A549 (cell line): Measurements from ENCODE around the gene MPPED2. TPM values are rescaled to one million over a fixed set of nuclear protein-coding genes. Genes with fewer than 3 reads are reported as not detected.

Experiments used
- ATAC-seq, 2 experiments: fragments of 200-7000 bp in 1 of 2; fragments of >200 bp in 1 of 2; cut with Nextera tagmentation in 1 of 2; cut with Tn5 transposase in 1 of 2; 3 replicates each; pipeline versions ENCODE4 v1.8.0 to v1.9.1; 2018 to 2020; ENCODE audit warnings: mild to moderate bottlenecking in 1 of 2, moderate library complexity in 1 of 2
- CTCF ChIA-PET: fragments of 300-600 bp; sonication (Branson Sonifier 250); formaldehyde crosslinking; extraction: SDS; loops from one replicate; lab custom pipeline; 2021; ENCODE audit warnings: antibody characterized with exemption, inconsistent platforms; lab: Yijun Ruan, JAX
- POLR2A ChIA-PET: fragments of 350-600 bp; formaldehyde crosslinking; extraction: SDS; loops from one replicate; lab custom pipeline; 2021; ENCODE audit warnings: antibody characterized with exemption, inconsistent platforms; lab: Yijun Ruan, JAX
- DNase-seq, 2 experiments: peaks; one replicate each; pipeline versions ENCODE4 v3.0.0 to v3.0.0-alpha.2; 2011 to 2016; ENCODE audit warnings: low read depth in 1 of 2, low spot score in 1 of 2
- FAIRE-seq: peaks from 2 replicates; lab custom pipeline; 2011; peaks lifted over from hg19 to GRCh38; lab: Jason Lieb, UNC
- H3K27ac ChIP-seq, 2 experiments: fragments of >200 bp; sonication (Bioruptor Twin); formaldehyde crosslinking; 3 replicates each; pipeline ENCODE4 v1.5.1; 2016 to 2017
- H3K4me1 ChIP-seq: fragments of >200 bp; sonication (Bioruptor Twin); formaldehyde crosslinking; 3 replicates; pipeline ENCODE4 v1.6.1; 2016
- H3K4me2 ChIP-seq: fragments of >200 bp; sonication (Bioruptor Twin); formaldehyde crosslinking; 3 replicates; pipeline ENCODE4 v1.6.1; 2016
- H3K4me3 ChIP-seq: fragments of >200 bp; sonication (Bioruptor Twin); formaldehyde crosslinking; 3 replicates; pipeline ENCODE4 v1.5.1; 2016
- H3K9me3 ChIP-seq: fragments of >200 bp; sonication (Bioruptor Twin); formaldehyde crosslinking; 3 replicates; pipeline ENCODE4 v1.6.1; 2016
- CBX8 ChIP-seq: fragments of 200-600 bp; sonication (generic); IDR thresholded peaks from 2 replicates; pipeline ENCODE4 v1.6.1; 2016
- CHD4 ChIP-seq: fragments of 200-600 bp; sonication (generic); IDR thresholded peaks from 2 replicates; pipeline ENCODE4 v1.6.1; 2016; ENCODE audit warnings: antibody characterized with exemption, mild to moderate bottlenecking, borderline replicate concordance
- HDAC2 ChIP-seq: fragments of 200-600 bp; sonication (generic); IDR thresholded peaks from 2 replicates; pipeline ENCODE4 v1.6.1; 2016
- HOXA7 ChIP-seq: fragments of 250-450 bp; sonication (Bioruptor Pico); IDR thresholded peaks from 2 replicates; pipeline ENCODE4 v1.5.0; 2020; ENCODE audit warnings: mild to moderate bottlenecking, moderate library complexity
- HOXB13 ChIP-seq: fragments of 250-450 bp; sonication (Bioruptor Pico); IDR thresholded peaks from 2 replicates; pipeline ENCODE4 v1.5.0; 2020; ENCODE audit warnings: low read depth, mild to moderate bottlenecking, moderate library complexity
- JUN ChIP-seq, 2 experiments: fragments of >200 bp; sonication (Bioruptor Twin); formaldehyde crosslinking; IDR thresholded peaks; 2 replicates in 1 of 2; 3 replicates in 1 of 2; pipeline ENCODE4 v1.6.1; 2016 to 2017
- KDM5A ChIP-seq: fragments of 200-600 bp; sonication (generic); IDR thresholded peaks from 2 replicates; pipeline ENCODE4 v1.6.1; 2016; ENCODE audit warnings: antibody characterized with exemption, mild to moderate bottlenecking
- MAZ ChIP-seq: fragments of 150-350 bp; IDR thresholded peaks from 2 replicates; pipeline ENCODE4 v1.6.1; 2014; ENCODE audit warnings: antibody characterized with exemption, low read depth, low read length, borderline replicate concordance
- MYC ChIP-seq: IDR thresholded peaks from 2 replicates; pipeline ENCODE4 v1.6.1; 2012; ENCODE audit warnings: mild to moderate bottlenecking, inconsistent platforms, low read length, improper control_type of control experiment, borderline replicate concordance
- NR3C1 ChIP-seq: fragments of >200 bp; sonication (Bioruptor Twin); formaldehyde crosslinking; IDR thresholded peaks from 3 replicates; pipeline ENCODE4 v1.6.1; 2017
- POLR2A ChIP-seq: IDR thresholded peaks from 2 replicates; pipeline ENCODE4 v1.6.1; 2012; ENCODE audit warnings: mild to moderate bottlenecking, low read length
- POLR2AphosphoS2 ChIP-seq: conservative IDR thresholded peaks from 2 replicates; pipeline ENCODE4 v1.6.1; 2012; ENCODE audit warnings: low read length, improper control_type of control experiment, inconsistent platforms
- RARB ChIP-seq: fragments of 250-450 bp; sonication (Bioruptor Pico); IDR thresholded peaks from 2 replicates; pipeline ENCODE4 v1.8.0; 2021; ENCODE audit warnings: mild to moderate bottlenecking, moderate library complexity
- RFX5 ChIP-seq: fragments of 450-650 bp; IDR thresholded peaks from 2 replicates; pipeline ENCODE4 v1.7.1; 2014; ENCODE audit warnings: antibody characterized with exemption, mild to moderate bottlenecking, moderate library complexity
- TFCP2L1 ChIP-seq: fragments of 250-450 bp; sonication (Bioruptor Pico); IDR thresholded peaks from 2 replicates; pipeline ENCODE4 v1.5.0; 2021; ENCODE audit warnings: mild to moderate bottlenecking
- ZC3H11A ChIP-seq: fragments of 450-650 bp; IDR thresholded peaks from 2 replicates; pipeline ENCODE4 v1.6.1; 2014; ENCODE audit warnings: antibody characterized with exemption, mild to moderate bottlenecking
- ZNF302 ChIP-seq: fragments of 250-450 bp; sonication (Bioruptor Pico); IDR thresholded peaks from 2 replicates; pipeline ENCODE4 v1.9.0; 2021; ENCODE audit warnings: inconsistent platforms, mild to moderate bottlenecking, moderate library complexity
- ZSCAN20 ChIP-seq: fragments of 250-450 bp; sonication (Bioruptor Pico); IDR thresholded peaks from 2 replicates; pipeline ENCODE4 v1.8.0; 2022; ENCODE audit warnings: mild to moderate bottlenecking, moderate library complexity
- WGBS: methylation state at CpG from one replicate; pipeline ENCODE4 v1.1.6; 2017; ENCODE audit errors: missing lambda C conversion rate; 5-methylcytosine and 5-hydroxymethylcytosine counted together
- polyA plus RNA-seq, 4 experiments: library from polyadenylated mRNA; depleted of rRNA in 3 of 4; stranded (reverse); fragments of >200 nt; fragmentation: RNase III in 1 of 4; extraction: RNeasy Plus Mini Kit Qiagen cat#74134 plus additional on column Dnase treatment in 1 of 4; gene quantifications; 2 replicates in 3 of 4; 3 replicates in 1 of 4; pipeline ENCODE4 v1.2.3, GENCODE V29; 2011 to 2017
- TF ChIP-seq, protein P1 (sequence below): IDR thresholded peaks from 2 replicates; pipeline ENCODE4 v1.6.1; 2012
- TF ChIP-seq, protein P2 (sequence below): IDR thresholded peaks from 2 replicates; pipeline ENCODE4 v1.6.1; 2012
- TF ChIP-seq, protein P3 (sequence below): IDR thresholded peaks from 2 replicates; pipeline ENCODE4 v1.6.1; 2012; ENCODE audit warnings: low read depth, borderline replicate concordance
- TF ChIP-seq, protein P4 (sequence below): fragments of >200 bp; sonication (Bioruptor Twin); formaldehyde crosslinking; IDR thresholded peaks from 3 replicates; pipeline ENCODE4 v1.6.1; 2016

The MPPED2 gene
- polyA plus RNA-seq, 2 of the 4 experiments (the other 2 are of a cell fraction) = not detected

DNA sequence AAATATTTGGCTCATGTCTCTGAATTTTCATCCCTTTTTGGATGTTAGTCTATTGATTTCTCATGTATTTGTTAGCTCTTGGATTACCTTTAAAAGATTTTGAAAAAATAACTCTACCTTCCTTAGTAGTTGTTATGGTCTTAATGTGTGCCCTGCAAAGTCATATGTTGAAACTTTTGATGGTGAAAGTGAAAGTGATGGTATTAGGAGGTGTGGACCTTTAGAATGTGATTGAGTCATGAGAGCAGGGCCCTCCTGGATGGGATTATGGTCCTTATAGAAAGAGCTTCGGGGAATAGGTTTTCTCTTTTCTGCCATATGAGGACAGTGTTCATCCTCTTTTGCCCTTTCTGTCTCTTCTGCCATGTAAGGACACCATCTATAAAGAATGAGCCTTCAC, 33.6 kb upstream of the MPPED2 start:
- FAIRE-seq (no peak), ATAC-seq (no peak), DNase-seq (no peak)
- no peak overlapping the region for H3K4me3 ChIP-seq
- 0% methylated on average over 1 of the region's 1 CpG for WGBS
- ChIA-PET CTCF (no interaction called here), POLR2A (no interaction called here)
- no peak overlapping the region for H3K27ac ChIP-seq
- no peaks in the 10 kb centered on the region for H3K9me3 ChIP-seq
- TF ChIP-seq, protein P1, sequence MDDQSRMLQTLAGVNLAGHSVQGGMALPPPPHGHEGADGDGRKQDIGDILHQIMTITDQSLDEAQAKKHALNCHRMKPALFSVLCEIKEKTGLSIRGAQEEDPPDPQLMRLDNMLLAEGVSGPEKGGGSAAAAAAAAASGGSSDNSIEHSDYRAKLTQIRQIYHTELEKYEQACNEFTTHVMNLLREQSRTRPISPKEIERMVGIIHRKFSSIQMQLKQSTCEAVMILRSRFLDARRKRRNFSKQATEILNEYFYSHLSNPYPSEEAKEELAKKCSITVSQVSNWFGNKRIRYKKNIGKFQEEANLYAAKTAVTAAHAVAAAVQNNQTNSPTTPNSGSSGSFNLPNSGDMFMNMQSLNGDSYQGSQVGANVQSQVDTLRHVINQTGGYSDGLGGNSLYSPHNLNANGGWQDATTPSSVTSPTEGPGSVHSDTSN = no peak
- TF ChIP-seq NR3C1 (no peak), POLR2A (no peak), MYC (no peak), HDAC2 (no peak), CBX8 (no peak), RARB (no peak), POLR2AphosphoS2 (no peak)
- no peaks in the 10 kb centered on the region for H3K4me1 ChIP-seq
- H3K4me2 ChIP-seq = no peak overlapping the region

DNA sequence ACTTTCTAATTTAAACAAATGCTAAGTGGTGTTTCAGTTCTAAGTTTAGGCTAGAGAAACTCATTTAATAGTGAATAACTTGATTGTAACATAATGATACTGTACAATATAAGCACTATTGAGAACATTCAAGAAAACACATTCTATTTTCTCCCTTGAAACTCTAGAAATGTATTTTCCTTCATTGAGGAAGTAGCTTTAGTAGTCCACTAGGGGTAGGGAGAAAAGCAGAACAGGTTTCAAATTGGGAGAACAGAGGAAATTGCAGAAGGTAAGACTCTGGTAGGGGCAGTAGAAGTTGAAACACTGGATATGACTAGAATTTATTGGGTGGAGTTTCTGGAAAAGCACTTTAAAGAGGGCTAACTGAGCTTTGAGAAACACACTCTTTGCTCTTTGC, 31.6 kb upstream of the MPPED2 start:
- H3K4me3 ChIP-seq = no peak overlapping the region
- TF ChIP-seq MAZ (no peak), HOXA7 (CRISPR knock-in tag) (no peak), JUN (IDR thresholded peaks at IDR 0.05) (no peak), RFX5 (no peak), HOXB13 (no peak), ZNF302 (CRISPR knock-in tag) (no peak), CHD4 (no peak), RARB (no peak), HDAC2 (no peak), ZSCAN20 (no peak), KDM5A (no peak), ZC3H11A (no peak), TFCP2L1 (no peak), POLR2AphosphoS2 (no peak)
- TF ChIP-seq, protein P2, sequence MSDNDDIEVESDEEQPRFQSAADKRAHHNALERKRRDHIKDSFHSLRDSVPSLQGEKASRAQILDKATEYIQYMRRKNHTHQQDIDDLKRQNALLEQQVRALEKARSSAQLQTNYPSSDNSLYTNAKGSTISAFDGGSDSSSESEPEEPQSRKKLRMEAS = no peak
- TF ChIP-seq, protein P3, sequence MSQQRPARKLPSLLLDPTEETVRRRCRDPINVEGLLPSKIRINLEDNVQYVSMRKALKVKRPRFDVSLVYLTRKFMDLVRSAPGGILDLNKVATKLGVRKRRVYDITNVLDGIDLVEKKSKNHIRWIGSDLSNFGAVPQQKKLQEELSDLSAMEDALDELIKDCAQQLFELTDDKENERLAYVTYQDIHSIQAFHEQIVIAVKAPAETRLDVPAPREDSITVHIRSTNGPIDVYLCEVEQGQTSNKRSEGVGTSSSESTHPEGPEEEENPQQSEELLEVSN = no peak
- TF ChIP-seq, protein P1 = no peak
- H3K4me1 ChIP-seq = no peaks in the 10 kb centered on the region
- no peak for FAIRE-seq
- ChIA-PET POLR2A (no interaction called here), CTCF (no interaction called here)
- ATAC-seq = no peak
- no peak overlapping the region for H3K27ac ChIP-seq
- no peaks in the 10 kb centered on the region for H3K9me3 ChIP-seq
- no peak overlapping the region for H3K4me2 ChIP-seq
- no peak for DNase-seq

DNA sequence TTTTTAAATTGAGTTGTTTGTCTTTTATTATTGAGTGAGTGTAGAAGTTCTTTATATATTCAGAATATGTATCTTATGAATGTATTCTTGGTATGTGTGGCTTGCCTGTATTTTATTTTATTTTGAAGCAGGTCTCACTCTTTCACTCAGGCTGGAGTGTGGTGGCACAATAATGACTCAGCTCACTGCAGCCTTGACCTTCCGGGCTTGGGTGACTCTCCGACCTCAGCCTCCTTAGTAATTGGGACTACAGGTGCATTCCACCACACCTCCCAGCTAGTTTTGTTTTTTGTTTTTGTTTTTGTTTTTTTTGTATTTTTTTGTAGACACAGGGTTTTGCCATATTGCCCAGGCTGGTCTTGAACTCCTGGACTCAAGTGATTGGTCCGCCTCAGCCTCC, 24.5 kb upstream of the MPPED2 start:
- POLR2A ChIA-PET = no interaction called here
- CTCF ChIA-PET = no interaction called here

More for the DNA sequence above, 24.5 kb upstream of the MPPED2 start:
- FAIRE-seq (no peak), ATAC-seq (no peak), DNase-seq (no peak)
- H3K4me2 ChIP-seq = no peak overlapping the region
- no peaks in the 10 kb centered on the region for H3K4me1 ChIP-seq
- no peak overlapping the region for H3K27ac ChIP-seq
- TF ChIP-seq, protein P4, sequence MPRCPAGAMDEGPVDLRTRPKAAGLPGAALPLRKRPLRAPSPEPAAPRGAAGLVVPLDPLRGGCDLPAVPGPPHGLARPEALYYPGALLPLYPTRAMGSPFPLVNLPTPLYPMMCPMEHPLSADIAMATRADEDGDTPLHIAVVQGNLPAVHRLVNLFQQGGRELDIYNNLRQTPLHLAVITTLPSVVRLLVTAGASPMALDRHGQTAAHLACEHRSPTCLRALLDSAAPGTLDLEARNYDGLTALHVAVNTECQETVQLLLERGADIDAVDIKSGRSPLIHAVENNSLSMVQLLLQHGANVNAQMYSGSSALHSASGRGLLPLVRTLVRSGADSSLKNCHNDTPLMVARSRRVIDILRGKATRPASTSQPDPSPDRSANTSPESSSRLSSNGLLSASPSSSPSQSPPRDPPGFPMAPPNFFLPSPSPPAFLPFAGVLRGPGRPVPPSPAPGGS = no peak
- TF ChIP-seq HDAC2 (no peak), KDM5A (no peak), MYC (no peak)
- no peaks in the 10 kb centered on the region for H3K9me3 ChIP-seq
- WGBS = 2% methylated on average over 3 of the region's 3 CpGs
- H3K4me3 ChIP-seq = no peak overlapping the region
